COLO668 (cell line): ENCODE measurements around the gene TTC4.

ENCODE experiments used
- DNase-seq: peaks from one replicate; lab custom pipeline; 2025; ENCODE audit not compliant: unreplicated experiment; lab: John Stamatoyannopoulos, UW

TTC4 gene

GRCh38 chr1:54701996-54702395 is 13.7 kb upstream of the TTC4 start:
- no peak for DNase-seq

- DNase-seq = no peak
Observed at GRCh38 chr1:54703471-54703870, 12.2 kb upstream of the TTC4 start.

- DNase-seq = no peak
Observed at GRCh38 chr1:54705153-54705552, 10.5 kb upstream of the TTC4 start.

- DNase-seq = no peak
Observed at GRCh38 chr1:54706419-54706818, 9.2 kb upstream of the TTC4 start.

GRCh38 chr1:54708385-54708784 is 7.3 kb upstream of the TTC4 start:
- DNase-seq = no peak

- no peak for DNase-seq
Observed at GRCh38 chr1:54709547-54710292, 5.9 kb upstream of the TTC4 start.

- no peak for DNase-seq
Observed at GRCh38 chr1:54710434-54710833, 5.2 kb upstream of the TTC4 start.

GRCh38 chr1:54710841-54711240 is 4.8 kb upstream of the TTC4 start:
- no peak for DNase-seq

GRCh38 chr1:54711536-54711935 is 4.1 kb upstream of the TTC4 start:
- DNase-seq = no peak

GRCh38 chr1:54714881-54715492 is 674 bp upstream of the TTC4 start:
- DNase-seq = no peak

- no peak for DNase-seq
Observed at GRCh38 chr1:54716299-54717047, 812 bp downstream of the TTC4 start.

GRCh38 chr1:54721719-54722118 is 6.1 kb downstream of the TTC4 start:
- DNase-seq = no peak

GRCh38 chr1:54723985-54724384 is 8.3 kb downstream of the TTC4 start:
- DNase-seq = no peak

- DNase-seq = no peak
Observed at GRCh38 chr1:54724771-54725170, 9.1 kb downstream of the TTC4 start.

- DNase-seq = no peak
Observed at GRCh38 chr1:54728027-54728426, 12.4 kb downstream of the TTC4 start.

- no peak for DNase-seq
Observed at GRCh38 chr1:54736685-54737084, 21.0 kb downstream of the TTC4 start.

- DNase-seq = no peak
Observed at GRCh38 chr1:54738244-54738643, 22.6 kb downstream of the TTC4 start.

GRCh38 chr1:54741531-54741930 is 25.9 kb downstream of the TTC4 start:
- no peak for DNase-seq

- DNase-seq = no peak
Observed at GRCh38 chr1:54742282-54742681, 26.6 kb downstream of the TTC4 start.

- DNase-seq = no peak
Observed at GRCh38 chr1:54743416-54744226, 28.0 kb downstream of the TTC4 start.

GRCh38 chr1:54744696-54745095 is 29.0 kb downstream of the TTC4 start:
- DNase-seq = no peak
